NB4 (cell line): Measurements from ENCODE around the gene BTBD1.

Experiments
- MYC ChIP-seq: IDR thresholded peaks from 2 replicates; pipeline ENCODE4 v1.6.1; 2011; ENCODE audit warnings: low read depth, low read length
- POLR2A ChIP-seq: IDR thresholded peaks from 2 replicates; pipeline ENCODE4 v1.6.1; 2011; ENCODE audit warnings: mild to moderate bottlenecking; ENCODE audit not compliant: insufficient read length; ENCODE audit errors: extremely low read depth
- TF ChIP-seq, protein P1 (sequence below): IDR thresholded peaks from one replicate; pipeline ENCODE4 v1.5.1; 2012; ENCODE audit warnings: low read depth, low read length
- TF ChIP-seq, protein P2 (sequence below): IDR thresholded peaks from 2 replicates; pipeline ENCODE4 v1.6.1; 2011; ENCODE audit warnings: low read depth, low read length

- TF ChIP-seq, protein P1, sequence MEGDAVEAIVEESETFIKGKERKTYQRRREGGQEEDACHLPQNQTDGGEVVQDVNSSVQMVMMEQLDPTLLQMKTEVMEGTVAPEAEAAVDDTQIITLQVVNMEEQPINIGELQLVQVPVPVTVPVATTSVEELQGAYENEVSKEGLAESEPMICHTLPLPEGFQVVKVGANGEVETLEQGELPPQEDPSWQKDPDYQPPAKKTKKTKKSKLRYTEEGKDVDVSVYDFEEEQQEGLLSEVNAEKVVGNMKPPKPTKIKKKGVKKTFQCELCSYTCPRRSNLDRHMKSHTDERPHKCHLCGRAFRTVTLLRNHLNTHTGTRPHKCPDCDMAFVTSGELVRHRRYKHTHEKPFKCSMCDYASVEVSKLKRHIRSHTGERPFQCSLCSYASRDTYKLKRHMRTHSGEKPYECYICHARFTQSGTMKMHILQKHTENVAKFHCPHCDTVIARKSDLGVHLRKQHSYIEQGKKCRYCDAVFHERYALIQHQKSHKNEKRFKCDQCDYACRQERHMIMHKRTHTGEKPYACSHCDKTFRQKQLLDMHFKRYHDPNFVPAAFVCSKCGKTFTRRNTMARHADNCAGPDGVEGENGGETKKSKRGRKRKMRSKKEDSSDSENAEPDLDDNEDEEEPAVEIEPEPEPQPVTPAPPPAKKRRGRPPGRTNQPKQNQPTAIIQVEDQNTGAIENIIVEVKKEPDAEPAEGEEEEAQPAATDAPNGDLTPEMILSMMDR = no peak
- TF ChIP-seq, protein P2, sequence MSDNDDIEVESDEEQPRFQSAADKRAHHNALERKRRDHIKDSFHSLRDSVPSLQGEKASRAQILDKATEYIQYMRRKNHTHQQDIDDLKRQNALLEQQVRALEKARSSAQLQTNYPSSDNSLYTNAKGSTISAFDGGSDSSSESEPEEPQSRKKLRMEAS = no peak
- no peak for TF ChIP-seq POLR2A
- no peak for TF ChIP-seq MYC
Observed at GRCh38 chr15:83087576-83087975, 20.5 kb upstream of the BTBD1 start.
